HFFc6 (cell line): Measurements from ENCODE around the gene NOTCH4. TPM values are rescaled to one million over a fixed set of nuclear protein-coding genes. Genes with fewer than 3 reads are reported as not detected.

Experiments used
- DNase-seq: peaks from one replicate; pipeline ENCODE4 v3.0.0-alpha.2; 2018
- H3K27ac Mint-ChIP-seq: 2 replicates; pipeline ENCODE4 v1.8.0; 2020; ENCODE audit warnings: mild to moderate bottlenecking, mixed read lengths
- H3K27me3 Mint-ChIP-seq: 2 replicates; pipeline ENCODE4 v1.8.0; 2021; ENCODE audit warnings: mild to moderate bottlenecking, moderate library complexity, mixed read lengths; ENCODE audit not compliant: insufficient read depth
- H3K36me3 Mint-ChIP-seq: 2 replicates; pipeline ENCODE4 v1.8.0; 2021; ENCODE audit warnings: low read depth, mixed read lengths
- H3K4me1 Mint-ChIP-seq: 2 replicates; pipeline ENCODE4 v1.8.0; 2020; ENCODE audit warnings: low read depth, mixed read lengths
- H3K4me3 Mint-ChIP-seq: 2 replicates; pipeline ENCODE4 v1.8.0; 2020; ENCODE audit warnings: mild to moderate bottlenecking, moderate library complexity, mixed read lengths
- H3K9me3 Mint-ChIP-seq: 2 replicates; pipeline ENCODE4 v1.8.0; 2020; ENCODE audit warnings: mild to moderate bottlenecking, mixed read lengths
- CTCF ChIP-seq: fragments of 200-600 bp; sonication (generic); IDR thresholded peaks from 2 replicates; pipeline ENCODE4 v1.5.0; 2021; ENCODE audit warnings: antibody characterized with exemption, mild to moderate bottlenecking
- total RNA-seq, 6 experiments: library from RNA; stranded (reverse); fragmentation: NEBNext Ultra II Directional; extraction: Animal tissue kit (Norgen Biotek cat#: 25700); gene quantifications; 2 replicates in 1 of 6; 3 replicates in 5 of 6; pipeline ENCODE4 v1.2.3, GENCODE V29; 2021

The NOTCH4 gene
- total RNA-seq, 6 experiments from 2014 or later: 0.29 to 0.68 (median 0.48) TPM

- no peak for DNase-seq
- no peak for TF ChIP-seq CTCF
- Mint-ChIP-seq H3K4me1 (peaks cover 43% of the 10 kb centered on the region), H3K9me3 (no peaks in the 10 kb centered on the region), H3K36me3 (peaks cover 13% of the 10 kb centered on the region; the same call in 1 of the 2 replicates), H3K27me3 (peaks cover 5% of the 10 kb centered on the region), H3K4me3 (peak within 1 kb of the TSS; percentile 100), H3K27ac (peak within 1 kb of the TSS; percentile 97)
These were observed 71.8 kb downstream of the NOTCH4 start, which contains the start of gene PRRT1 for GRCh38 chr6:32151863-32152768. Gene PRRT1, minus strand, starts transcription at chr6:32151939. Its CDS starts 112 bp downstream, at chr6:32151827.

GRCh38 chr6:32151181-32151862 is 72.5 kb downstream of the NOTCH4 start:
- peak overlapping the region; percentile 100 for H3K4me3 Mint-ChIP-seq
- no peak for TF ChIP-seq CTCF
- peaks cover 13% of the 10 kb centered on the region; the same call in 1 of the 2 replicates for H3K36me3 Mint-ChIP-seq
- H3K4me1 Mint-ChIP-seq: peaks cover 43% of the 10 kb centered on the region
- no peak for DNase-seq
- H3K9me3 Mint-ChIP-seq: no peaks in the 10 kb centered on the region
- peak overlapping the region; percentile 17; the same call in 1 of the 2 replicates for H3K27ac Mint-ChIP-seq
- H3K27me3 Mint-ChIP-seq: peaks cover 6% of the 10 kb centered on the region

DNA sequence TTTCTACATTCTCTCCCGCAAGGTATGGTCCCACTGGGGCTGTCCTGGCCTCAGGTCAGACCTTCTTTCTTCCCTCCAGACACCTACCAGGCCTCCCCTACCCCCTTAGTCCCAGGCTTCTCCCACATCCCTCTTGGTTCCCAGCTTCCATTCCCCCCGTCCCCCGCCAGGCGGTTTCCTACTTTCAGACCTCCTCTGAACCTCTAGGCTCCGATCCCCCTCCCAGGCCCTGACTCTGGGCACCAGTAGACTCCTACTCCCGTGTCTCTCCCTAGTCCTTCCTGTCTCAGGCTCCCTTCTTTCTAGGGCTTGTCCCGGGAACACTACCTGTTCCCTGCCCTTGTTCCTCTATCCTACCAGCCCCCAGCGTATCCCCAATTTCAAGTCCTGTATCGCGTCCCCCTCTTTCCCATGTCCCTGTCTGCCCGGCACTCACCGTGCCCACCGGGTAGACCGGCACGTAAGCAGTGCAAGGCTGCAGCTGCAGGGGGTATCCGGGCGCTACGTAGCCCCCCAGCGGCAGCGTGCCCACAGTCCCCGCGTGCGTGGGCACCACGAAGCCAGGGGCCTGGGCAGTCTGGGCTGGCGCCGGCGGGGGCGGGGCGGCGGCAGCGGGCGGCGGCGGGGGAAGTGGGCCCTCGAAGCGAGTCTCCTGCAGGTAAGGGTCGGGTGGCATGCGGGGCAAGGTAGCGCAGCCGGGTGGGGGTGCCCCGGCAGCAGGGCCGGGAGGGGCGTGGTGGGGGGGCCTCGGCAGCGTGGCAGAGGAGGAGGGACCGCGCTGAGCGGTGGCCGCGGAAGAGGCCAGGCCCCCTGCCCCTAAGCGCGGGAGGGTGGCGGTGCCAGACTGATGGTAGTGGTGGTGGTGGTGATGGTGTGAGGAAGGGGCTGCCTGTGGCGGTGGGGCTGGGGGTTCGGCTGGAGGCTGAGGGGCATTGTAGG is 73.7 kb downstream of the NOTCH4 start:
- Mint-ChIP-seq H3K4me1 (peaks cover 38% of the 10 kb centered on the region), H3K27me3 (peaks cover 7% of the 10 kb centered on the region), H3K4me3 (peak overlapping the region; percentile 100), H3K9me3 (no peaks in the 10 kb centered on the region), H3K27ac (no peak overlapping the region), H3K36me3 (peaks cover 13% of the 10 kb centered on the region; the same call in 1 of the 2 replicates)
- TF ChIP-seq CTCF: no peak
- DNase-seq: no peak

DNA sequence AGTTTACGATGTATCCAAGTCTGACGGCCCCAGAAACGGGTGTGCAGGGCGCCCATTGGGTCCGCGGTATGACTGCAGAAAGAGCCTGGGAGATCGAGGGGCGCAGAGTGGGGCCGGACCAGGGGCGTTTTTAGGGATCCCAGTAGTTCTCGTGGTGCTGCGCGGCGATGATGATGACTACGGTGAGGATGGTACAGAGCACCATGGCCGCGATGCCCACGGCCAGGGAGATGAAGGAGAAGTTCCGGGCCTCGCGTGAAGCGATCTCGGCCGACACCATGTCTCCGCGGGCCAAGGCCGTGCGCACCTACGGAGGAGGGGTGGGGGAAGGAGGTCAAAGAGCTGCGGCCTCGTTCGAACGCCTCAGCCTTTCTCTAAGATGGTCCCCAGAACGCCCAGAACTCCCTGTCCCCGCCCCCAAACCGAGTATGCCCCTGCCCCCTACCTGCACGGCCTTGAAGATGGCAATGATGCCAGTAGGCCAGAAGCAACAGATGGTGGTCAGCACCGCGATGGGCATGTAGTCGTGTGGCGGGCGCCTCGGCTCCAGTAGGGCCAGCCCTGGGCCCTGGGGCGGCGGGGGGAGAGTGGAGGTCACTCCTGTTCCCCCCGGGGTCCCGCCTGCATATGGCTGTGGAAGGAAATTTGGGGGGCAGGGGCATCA is 74.6 kb downstream of the NOTCH4 start:
- Mint-ChIP-seq H3K27ac (no peak overlapping the region), H3K4me3 (no peak overlapping the region), H3K4me1 (peaks cover 28% of the 10 kb centered on the region), H3K27me3 (peaks cover 7% of the 10 kb centered on the region), H3K9me3 (no peaks in the 10 kb centered on the region), H3K36me3 (peaks cover 13% of the 10 kb centered on the region; the same call in 1 of the 2 replicates)
- no peak for TF ChIP-seq CTCF
- DNase-seq: no peak
